ENCODE results near the gene ATRN. TPM values are rescaled to one million over a fixed set of nuclear protein-coding genes. Genes with fewer than 3 reads are reported as not detected.
A peak's percentile ranks its signal among the peaks of the same experiment; 100 is the strongest.

Gene ATRN
- total RNA-seq, 1 donor from 2014 or later, result 31.6 TPM

DNA sequence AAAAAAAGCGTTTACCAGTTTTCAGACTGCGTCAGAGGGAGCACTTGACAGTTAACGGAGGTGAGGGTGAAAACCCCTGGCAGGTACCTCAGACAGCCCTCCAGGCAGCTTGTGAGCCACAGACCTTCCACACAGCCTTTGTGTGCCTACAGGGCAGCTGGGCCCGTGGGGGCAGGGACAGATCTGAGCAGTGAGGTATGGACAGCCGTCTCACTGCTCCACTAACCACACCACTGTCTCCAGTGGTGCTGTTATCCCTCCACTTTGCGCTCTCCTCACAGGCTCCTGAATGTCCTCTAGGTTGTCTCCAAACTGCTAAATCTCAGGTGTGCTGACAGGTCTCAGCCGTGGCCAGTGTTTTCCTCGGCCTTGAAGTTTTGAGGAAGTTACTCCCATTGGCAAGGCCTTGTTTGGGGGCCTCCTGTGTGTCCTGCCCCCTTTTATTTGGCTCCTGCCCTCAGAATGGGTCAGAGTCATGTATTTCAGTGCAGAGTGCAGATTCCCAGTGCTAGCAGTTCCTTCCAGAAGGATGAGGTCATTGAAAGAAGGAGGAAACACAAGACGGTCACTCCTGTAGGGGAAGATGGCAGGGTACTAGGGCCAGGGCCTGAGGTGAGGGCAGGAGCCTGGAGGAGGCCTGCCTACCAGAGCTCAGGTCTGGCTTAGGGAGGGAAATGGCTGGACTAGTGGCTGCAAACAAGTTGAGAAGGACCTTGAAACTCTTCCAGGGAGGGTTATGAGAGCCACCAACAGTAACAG, 180.6 kb downstream of the ATRN start:
- no peak for ATAC-seq
- Histone ChIP-seq H3K27me3 (no peaks in the 10 kb centered on the region), H3K27ac (no peak overlapping the region), H3K36me3 (peaks cover 38% of the 10 kb centered on the region), H3K4me1 (no peaks in the 10 kb centered on the region), H3K9me3 (peaks cover 3% of the 10 kb centered on the region), H3K4me3 (no peak overlapping the region)
- DNase-seq, result no peak
- TF ChIP-seq, protein P1, sequence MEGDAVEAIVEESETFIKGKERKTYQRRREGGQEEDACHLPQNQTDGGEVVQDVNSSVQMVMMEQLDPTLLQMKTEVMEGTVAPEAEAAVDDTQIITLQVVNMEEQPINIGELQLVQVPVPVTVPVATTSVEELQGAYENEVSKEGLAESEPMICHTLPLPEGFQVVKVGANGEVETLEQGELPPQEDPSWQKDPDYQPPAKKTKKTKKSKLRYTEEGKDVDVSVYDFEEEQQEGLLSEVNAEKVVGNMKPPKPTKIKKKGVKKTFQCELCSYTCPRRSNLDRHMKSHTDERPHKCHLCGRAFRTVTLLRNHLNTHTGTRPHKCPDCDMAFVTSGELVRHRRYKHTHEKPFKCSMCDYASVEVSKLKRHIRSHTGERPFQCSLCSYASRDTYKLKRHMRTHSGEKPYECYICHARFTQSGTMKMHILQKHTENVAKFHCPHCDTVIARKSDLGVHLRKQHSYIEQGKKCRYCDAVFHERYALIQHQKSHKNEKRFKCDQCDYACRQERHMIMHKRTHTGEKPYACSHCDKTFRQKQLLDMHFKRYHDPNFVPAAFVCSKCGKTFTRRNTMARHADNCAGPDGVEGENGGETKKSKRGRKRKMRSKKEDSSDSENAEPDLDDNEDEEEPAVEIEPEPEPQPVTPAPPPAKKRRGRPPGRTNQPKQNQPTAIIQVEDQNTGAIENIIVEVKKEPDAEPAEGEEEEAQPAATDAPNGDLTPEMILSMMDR (IDR thresholded peaks at IDR 0.05), result no peak
- intact Hi-C loops (cut with DNase I), result no loop called here

DNA sequence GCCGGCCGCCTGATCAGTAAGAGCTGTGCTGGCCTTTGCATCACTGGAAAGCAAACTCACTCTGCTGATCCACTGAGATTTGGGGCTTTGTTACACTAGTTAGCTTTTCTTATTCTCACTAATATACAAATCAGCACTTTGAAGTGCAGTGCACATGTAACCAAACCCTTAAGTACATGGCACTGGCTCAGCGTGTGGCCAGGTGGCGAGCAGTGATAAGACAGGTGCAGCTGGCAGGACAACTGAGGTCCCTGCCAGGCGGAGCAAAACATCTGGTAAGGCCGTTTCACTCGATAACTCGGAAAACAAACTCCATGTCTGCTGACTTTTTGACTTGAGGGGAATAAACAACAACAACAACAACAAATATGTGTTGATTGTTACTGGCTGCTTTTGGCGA, 181.4 kb downstream of the ATRN start:
- H3K27me3 ChIP-seq, result no peaks in the 10 kb centered on the region
- H3K4me3 ChIP-seq, result no peak overlapping the region
- no peak overlapping the region for H3K27ac ChIP-seq
- DNase-seq (peak; percentile 50), ATAC-seq (no peak)
- H3K9me3 ChIP-seq, result peaks cover 3% of the 10 kb centered on the region
- TF ChIP-seq, protein P1 (IDR thresholded peaks at IDR 0.05), result no peak
- peaks cover 30% of the 10 kb centered on the region for H3K36me3 ChIP-seq
- no peaks in the 10 kb centered on the region for H3K4me1 ChIP-seq
- intact Hi-C loops (cut with DNase I), result no loop called here

DNA sequence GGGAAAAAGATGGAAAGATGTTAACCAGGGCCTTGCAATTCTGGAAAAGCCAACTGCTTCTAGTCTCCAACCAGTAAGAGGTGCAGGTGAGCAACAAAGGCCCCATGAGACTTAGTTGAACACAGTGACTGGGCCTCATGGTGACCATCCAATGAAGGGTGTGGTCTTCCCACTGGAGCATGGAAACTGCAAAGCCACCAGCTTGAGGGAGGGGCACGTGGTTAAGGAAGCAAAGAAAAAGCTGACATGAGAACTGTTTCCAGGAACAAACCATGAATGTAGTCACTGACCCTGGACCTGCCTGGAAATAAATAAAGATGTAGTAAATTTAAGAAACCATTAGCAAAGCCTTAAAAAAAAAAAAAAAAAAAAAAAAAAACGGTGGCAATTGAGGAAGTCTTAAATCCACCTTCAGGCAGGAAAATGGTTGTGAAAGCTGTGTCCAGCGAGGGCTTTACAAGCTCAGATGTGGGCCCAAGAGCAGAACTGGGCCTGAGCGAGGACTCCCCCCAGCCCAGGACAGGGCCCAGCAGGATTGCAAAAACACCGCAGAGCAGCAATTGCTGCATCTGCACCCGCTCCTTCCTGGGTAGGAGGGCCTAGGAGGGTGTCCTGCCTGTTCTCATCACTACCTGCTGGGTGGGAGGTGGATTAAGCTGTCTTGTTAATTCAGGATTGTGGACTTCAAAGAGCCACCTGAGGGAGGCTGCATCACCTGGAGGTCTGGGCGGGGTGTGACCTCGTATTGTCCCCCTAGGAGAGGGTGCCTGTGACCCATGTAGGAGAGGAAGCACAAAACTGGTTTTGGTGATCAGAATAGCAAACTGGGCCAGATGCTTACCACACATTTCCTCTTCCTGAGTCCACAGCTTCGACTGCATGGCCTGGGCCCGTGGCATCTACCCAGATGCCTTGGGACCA, 182.1 kb downstream of the ATRN start:
- Histone ChIP-seq H3K27me3 (no peaks in the 10 kb centered on the region), H3K4me3 (no peak overlapping the region), H3K4me1 (no peaks in the 10 kb centered on the region), H3K27ac (no peak overlapping the region), H3K36me3 (peaks cover 24% of the 10 kb centered on the region), H3K9me3 (peaks cover 3% of the 10 kb centered on the region)
- TF ChIP-seq, protein P1 (IDR thresholded peaks at IDR 0.05), result no peak
- DNase-seq (peak; percentile 42), ATAC-seq (peak; percentile 19)
- intact Hi-C loops (cut with DNase I), result no loop called here

DNA sequence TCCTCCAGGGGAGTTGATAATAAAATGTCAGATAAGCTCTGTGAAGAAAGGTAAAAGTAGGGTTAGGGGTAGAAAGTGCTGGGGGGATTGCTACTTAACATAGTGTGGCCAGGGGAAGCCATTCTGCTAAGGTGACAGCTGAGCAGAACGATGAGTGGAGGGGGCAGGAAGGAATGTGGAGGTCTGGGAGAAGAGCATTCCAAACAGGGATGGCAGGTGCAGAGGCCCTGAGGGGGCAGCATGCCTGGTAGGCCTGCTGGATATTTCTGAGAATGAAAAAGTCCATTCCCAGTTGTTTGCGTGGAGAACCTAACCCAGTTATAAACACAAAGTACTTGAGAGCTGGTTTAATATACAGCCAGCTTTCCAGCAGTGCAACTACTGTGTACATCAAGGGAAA, 183.1 kb downstream of the ATRN start:
- peaks cover 1% of the 10 kb centered on the region for H3K27me3 ChIP-seq
- H3K27ac ChIP-seq, result no peak overlapping the region
- no peak overlapping the region for H3K4me3 ChIP-seq
- no peaks in the 10 kb centered on the region for H3K4me1 ChIP-seq
- TF ChIP-seq, protein P1 (IDR thresholded peaks at IDR 0.05), result no peak
- intact Hi-C loops (cut with DNase I), result no loop called here
- H3K9me3 ChIP-seq, result peaks cover 3% of the 10 kb centered on the region
- no peak for ATAC-seq
- H3K36me3 ChIP-seq, result peaks cover 14% of the 10 kb centered on the region
- no peak for DNase-seq

DNA sequence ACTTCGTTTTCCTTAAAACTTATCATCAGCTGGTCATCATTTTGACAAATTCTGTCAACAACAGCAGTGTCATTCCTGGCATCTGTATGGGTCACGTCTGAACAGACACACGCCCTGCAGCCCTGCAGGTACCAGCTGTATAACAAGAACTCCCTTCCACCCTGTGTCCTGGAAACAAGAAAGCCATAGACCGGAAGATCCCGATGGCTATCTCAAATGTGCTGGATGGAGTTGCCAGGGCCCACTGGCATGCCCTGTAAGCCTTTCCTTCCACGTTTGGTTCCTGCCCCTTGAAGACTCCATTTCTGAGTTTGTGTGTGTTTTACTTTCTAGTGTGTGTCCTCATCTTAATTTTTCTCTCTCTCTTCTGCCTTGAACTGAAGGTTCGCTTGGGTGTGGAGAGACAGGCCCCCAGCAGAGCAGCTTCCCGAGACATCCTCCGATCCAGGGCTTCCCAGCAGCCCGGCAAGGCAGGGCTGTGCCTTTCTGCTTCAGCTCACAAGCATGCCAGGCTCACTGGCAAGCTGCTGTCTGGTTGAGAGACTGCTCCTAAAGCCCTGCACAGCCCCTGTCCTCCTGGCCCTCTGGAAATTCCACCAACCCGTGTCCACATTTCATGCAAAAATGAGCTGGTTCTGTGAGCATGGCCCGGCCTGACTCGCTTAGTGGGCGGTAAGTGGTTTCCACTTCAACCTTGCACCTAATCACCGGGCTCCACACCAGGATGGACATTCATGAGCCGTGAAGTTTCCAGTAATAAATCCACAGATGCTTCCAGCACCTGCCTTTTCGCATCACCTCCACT, 183.7 kb downstream of the ATRN start:
- intact Hi-C loops (cut with DNase I), result no loop called here
- Histone ChIP-seq H3K27ac (no peak overlapping the region), H3K36me3 (peaks cover 10% of the 10 kb centered on the region), H3K4me3 (no peak overlapping the region), H3K27me3 (peaks cover 7% of the 10 kb centered on the region), H3K9me3 (peaks cover 3% of the 10 kb centered on the region), H3K4me1 (no peaks in the 10 kb centered on the region)
- TF ChIP-seq, protein P1 (IDR thresholded peaks at IDR 0.05), result no peak
- no peak for DNase-seq
- no peak for ATAC-seq
